BLaER1 treated with 17β-estradiol and CSF1 and Interleukin-3, amounts not matched to agents 10 nM and 100 nM (cell line): ENCODE results near the gene UBE3D.
"Not testable (repeated sequence)": the region's sequence is repeated elsewhere in the genome, so short reads cannot be mapped to it uniquely, and the experiment has no call there.

Experiments used
- H3K27ac ChIP-seq, 11 experiments: shearing (Covaris generic); formaldehyde crosslinking; 2 replicates each; pipeline ENCODE4 v1.8.1; 2022
- H3K27me3 ChIP-seq, 11 experiments: shearing (Covaris generic); formaldehyde crosslinking; 2 replicates each; pipeline ENCODE4 v1.8.1; 2022
- H3K36me3 ChIP-seq, 11 experiments: shearing (Covaris generic); formaldehyde crosslinking; 2 replicates each; pipeline ENCODE4 v1.8.1; 2022
- H3K4me1 ChIP-seq, 10 experiments: shearing (Covaris generic); formaldehyde crosslinking; 2 replicates each; pipeline ENCODE4 v1.8.1; 2022
- H3K4me2 ChIP-seq, 11 experiments: shearing (Covaris generic); formaldehyde crosslinking; 2 replicates each; pipeline ENCODE4 v1.8.1; 2022
- H3K4me3 ChIP-seq, 10 experiments: shearing (Covaris generic); formaldehyde crosslinking; 2 replicates each; pipeline ENCODE4 v1.8.1; 2022
- H3K9ac ChIP-seq, 11 experiments: shearing (Covaris generic); formaldehyde crosslinking; 2 replicates each; pipeline ENCODE4 v1.8.1; 2022
- H3K9me3 ChIP-seq, 11 experiments: shearing (Covaris generic); formaldehyde crosslinking; replicated peaks in 1 of 11; 2 replicates each; pipeline ENCODE4 v1.8.1; 2022
- H4K20me1 ChIP-seq, 11 experiments: shearing (Covaris generic); formaldehyde crosslinking; 2 replicates each; pipeline ENCODE4 v1.8.1; 2022
- Cebpa-rat ChIP-seq, 11 experiments: shearing (Covaris generic); IDR thresholded peaks; 2 replicates each; pipeline ENCODE4 v1.8.1; 2022

The UBE3D gene

GRCh38 chr6:82954356-82954755 is 111.3 kb downstream of the UBE3D start:
- H3K4me3 ChIP-seq = no peak overlapping the region
- H3K36me3 ChIP-seq = no peaks in the 10 kb centered on the region
- no peak overlapping the region for H3K27ac ChIP-seq
- H4K20me1 ChIP-seq = no peaks in the 10 kb centered on the region
- 0 out of 20 replicates have a peak, but pooled peaks cover 0 to 5% (median 0%) of the 10 kb centered on the region in 10 experiments for H3K4me1 ChIP-seq
- H3K27me3 ChIP-seq = no peaks in the 10 kb centered on the region
- H3K4me2 ChIP-seq = no peak overlapping the region
- TF ChIP-seq Cebpa-rat (IDR thresholded peaks at IDR 0.05) = no peak
- H3K9ac ChIP-seq = no peak overlapping the region
- H3K9me3 ChIP-seq = no peaks in the 10 kb centered on the region

GRCh38 chr6:82953871-82954270 is 111.8 kb downstream of the UBE3D start:
- no peak overlapping the region for H3K4me2 ChIP-seq
- no peak for TF ChIP-seq Cebpa-rat (IDR thresholded peaks at IDR 0.05)
- no peak overlapping the region for H3K9ac ChIP-seq
- H4K20me1 ChIP-seq = no peaks in the 10 kb centered on the region
- no peaks in the 10 kb centered on the region for H3K27me3 ChIP-seq
- no peaks in the 10 kb centered on the region for H3K9me3 ChIP-seq
- H3K27ac ChIP-seq = no peak overlapping the region
- no peaks in the 10 kb centered on the region for H3K36me3 ChIP-seq
- H3K4me3 ChIP-seq = no peak overlapping the region
- 0 out of 20 replicates have a peak, but pooled peaks cover 0 to 5% (median 0%) of the 10 kb centered on the region in 10 experiments for H3K4me1 ChIP-seq

GRCh38 chr6:82951935-82952334 is 113.7 kb downstream of the UBE3D start:
- H3K36me3 ChIP-seq = no peaks in the 10 kb centered on the region
- H3K9me3 ChIP-seq = no peaks in the 10 kb centered on the region
- H3K27ac ChIP-seq = no peak overlapping the region
- H3K4me2 ChIP-seq = no peak overlapping the region
- H3K4me3 ChIP-seq = no peak overlapping the region
- no peaks in the 10 kb centered on the region for H3K27me3 ChIP-seq
- no peak for TF ChIP-seq Cebpa-rat (IDR thresholded peaks at IDR 0.05)
- H3K9ac ChIP-seq = no peak overlapping the region
- H3K4me1 ChIP-seq = 0 out of 20 replicates have a peak, but pooled peaks cover 0 to 5% (median 0%) of the 10 kb centered on the region in 10 experiments
- H4K20me1 ChIP-seq = no peaks in the 10 kb centered on the region

GRCh38 chr6:82951389-82951788 is 114.3 kb downstream of the UBE3D start:
- no peaks in the 10 kb centered on the region for H4K20me1 ChIP-seq
- no peak overlapping the region for H3K4me2 ChIP-seq
- TF ChIP-seq Cebpa-rat (IDR thresholded peaks at IDR 0.05) = no peak
- no peak overlapping the region for H3K9ac ChIP-seq
- H3K9me3 ChIP-seq = no peaks in the 10 kb centered on the region
- H3K27ac ChIP-seq = no peak overlapping the region
- 0 out of 20 replicates have a peak, but pooled peaks cover 0 to 5% (median 0%) of the 10 kb centered on the region in 10 experiments for H3K4me1 ChIP-seq
- no peaks in the 10 kb centered on the region for H3K27me3 ChIP-seq
- H3K36me3 ChIP-seq = no peaks in the 10 kb centered on the region
- H3K4me3 ChIP-seq = no peak overlapping the region

GRCh38 chr6:82930915-82931314 is 134.7 kb downstream of the UBE3D start:
- peaks cover 25 to 47% (median 40%) of the 10 kb centered on the region in 11 experiments for H3K9me3 ChIP-seq

GRCh38 chr6:82924799-82925535 is 140.7 kb downstream of the UBE3D start:
- no peak overlapping the region for H3K9ac ChIP-seq
- H3K27me3 ChIP-seq = no peaks in the 10 kb centered on the region
- H3K4me3 ChIP-seq = no peak overlapping the region
- H3K9me3 ChIP-seq = peaks cover 0 to 5% (median 4%) of the 10 kb centered on the region in 11 experiments; a peak in 16 of 22 replicates
- H4K20me1 ChIP-seq = no peaks in the 10 kb centered on the region
- H3K4me1 ChIP-seq = no peaks in the 10 kb centered on the region
- no peak overlapping the region for H3K27ac ChIP-seq
- no peaks in the 10 kb centered on the region for H3K36me3 ChIP-seq
- TF ChIP-seq Cebpa-rat (IDR thresholded peaks at IDR 0.05) = no peak
- no peak overlapping the region for H3K4me2 ChIP-seq

More at GRCh38 chr6:82930915-82931314, 134.7 kb downstream of the UBE3D start:
- not testable (repeated sequence) for H4K20me1 ChIP-seq, H3K4me3 ChIP-seq, H3K27me3 ChIP-seq, H3K27ac ChIP-seq, H3K4me1 ChIP-seq, H3K9ac ChIP-seq, H3K4me2 ChIP-seq
- H3K36me3 ChIP-seq = peaks cover 0 to 30% (median 11%) of the 10 kb centered on the region in 11 experiments; a peak in 16 of 22 replicates

GRCh38 chr6:82921258-82921657 is 144.4 kb downstream of the UBE3D start:
- H4K20me1 ChIP-seq = no peaks in the 10 kb centered on the region
- H3K4me3 ChIP-seq = no peak overlapping the region
- H3K36me3 ChIP-seq = no peaks in the 10 kb centered on the region; a peak in 3 of 22 replicates
- H3K27ac ChIP-seq = no peak overlapping the region
- H3K9me3 ChIP-seq = peaks cover 0 to 15% (median 8%) of the 10 kb centered on the region in 11 experiments; a peak in 14 of 22 replicates
- no peak overlapping the region for H3K4me2 ChIP-seq
- TF ChIP-seq Cebpa-rat (IDR thresholded peaks at IDR 0.05) = no peak
- no peaks in the 10 kb centered on the region for H3K27me3 ChIP-seq
- H3K4me1 ChIP-seq = no peaks in the 10 kb centered on the region
- H3K9ac ChIP-seq = no peak overlapping the region

GRCh38 chr6:82917346-82918064 is 148.1 kb downstream of the UBE3D start:
- Histone ChIP-seq H3K4me1 (no peaks in the 10 kb centered on the region), H3K36me3 (no peaks in the 10 kb centered on the region; a peak in 4 of 22 replicates), H3K9me3 (peaks cover 0 to 15% (median 8%) of the 10 kb centered on the region in 11 experiments; a peak in 14 of 22 replicates), H3K4me2 (no peak overlapping the region), H3K4me3 (no peak overlapping the region), H3K9ac (no peak overlapping the region), H3K27me3 (no peaks in the 10 kb centered on the region), H4K20me1 (no peaks in the 10 kb centered on the region), H3K27ac (no peak overlapping the region)
- TF ChIP-seq Cebpa-rat (IDR thresholded peaks at IDR 0.05) = no peak

GRCh38 chr6:82915666-82916065 is 150.0 kb downstream of the UBE3D start:
- no peak for TF ChIP-seq Cebpa-rat (IDR thresholded peaks at IDR 0.05)
- no peaks in the 10 kb centered on the region for H3K4me1 ChIP-seq
- H3K27ac ChIP-seq = no peak overlapping the region
- no peak overlapping the region for H3K4me2 ChIP-seq
- H3K9ac ChIP-seq = no peak overlapping the region
- H3K27me3 ChIP-seq = no peaks in the 10 kb centered on the region
- no peak overlapping the region for H3K4me3 ChIP-seq
- H3K36me3 ChIP-seq = no peaks in the 10 kb centered on the region; a peak in 4 of 22 replicates
- H3K9me3 ChIP-seq = peaks cover 0 to 15% (median 8%) of the 10 kb centered on the region in 11 experiments; a peak in 14 of 22 replicates
- H4K20me1 ChIP-seq = no peaks in the 10 kb centered on the region
